SK-N-SH (cell line): ENCODE data around the gene AP1AR. TPM values are rescaled to one million over a fixed set of nuclear protein-coding genes. Genes with fewer than 3 reads are reported as not detected.

Experiments
- CTCF ChIA-PET: fragments of 300-600, 350-600 bp; formaldehyde crosslinking; extraction: SDS; loops from one replicate; lab custom pipeline; 2021; lab: Yijun Ruan, JAX
- POLR2A ChIA-PET: fragments of 350-600 bp; sonication (Branson Sonifier 250); formaldehyde crosslinking; extraction: SDS; loops from one replicate; lab custom pipeline; 2020; ENCODE audit warnings: antibody characterized with exemption, inconsistent platforms; lab: Yijun Ruan, JAX
- DNase-seq: peaks from one replicate; pipeline ENCODE4 v3.0.0; 2012
- H2AFZ ChIP-seq: fragments of 200-600 bp; sonication (generic); 2 replicates; pipeline ENCODE4 v1.8.1; 2016; ENCODE audit warnings: antibody characterized with exemption, mild to moderate bottlenecking, low read depth
- H3F3A ChIP-seq: fragments of 200-600 bp; sonication (generic); replicated peaks from 2 replicates; pipeline ENCODE3; 2016; ENCODE audit warnings: antibody characterized with exemption, mild to moderate bottlenecking; ENCODE audit not compliant: insufficient read depth
- H3K27ac ChIP-seq, 2 experiments: fragments of 200-500 bp in 1 of 2; fragments of 200-600 bp in 1 of 2; sonication (Bioruptor generic) in 1 of 2; sonication (generic), shearing (Covaris generic) in 1 of 2; 2 replicates each; pipeline versions ENCODE4 v1.5.1 to v1.6.1; 2014 to 2016; ENCODE audit warnings: low read depth in 2 of 2, inconsistent platforms in 1 of 2, low read length in 1 of 2, mild to moderate bottlenecking in 1 of 2, mixed read lengths in 1 of 2
- H3K27me3 ChIP-seq: fragments of 200-600 bp; sonication (generic), shearing (Covaris generic); 2 replicates; pipeline ENCODE4 v1.6.1; 2016; ENCODE audit warnings: mixed run types; ENCODE audit not compliant: insufficient read depth
- H3K36me3 ChIP-seq, 2 experiments: fragments of 200-500 bp in 1 of 2; fragments of 200-600 bp in 1 of 2; sonication (Bioruptor generic) in 1 of 2; sonication (generic) in 1 of 2; replicated peaks in 1 of 2; 2 replicates each; pipeline versions ENCODE3 to v1.5.1; 2014 to 2016; ENCODE audit warnings: low read length in 1 of 2, mild to moderate bottlenecking in 1 of 2; ENCODE audit not compliant: insufficient read depth in 2 of 2, control insufficient read depth in 1 of 2
- H3K4me1 ChIP-seq, 2 experiments: fragments of 200-500 bp in 1 of 2; fragments of 200-600 bp in 1 of 2; sonication (Bioruptor generic) in 1 of 2; sonication (generic), shearing (Covaris generic) in 1 of 2; 2 replicates each; pipeline versions ENCODE4 v1.5.1 to v1.6.1; 2014 to 2016; ENCODE audit warnings: low read depth in 1 of 2, low read length in 1 of 2, mixed run types in 1 of 2; ENCODE audit not compliant: insufficient read depth in 2 of 2, control insufficient read depth in 1 of 2
- H3K4me2 ChIP-seq: fragments of 200-600 bp; sonication (generic), shearing (Covaris generic); 2 replicates; pipeline ENCODE4 v1.6.1; 2017; ENCODE audit warnings: mixed run types
- H3K4me3 ChIP-seq, 2 experiments: fragments of 200-500 bp in 1 of 2; fragments of 200-600 bp in 1 of 2; sonication (Bioruptor generic) in 1 of 2; sonication (generic), shearing (Covaris generic) in 1 of 2; 2 replicates each; pipeline versions ENCODE4 v1.5.1 to v1.8.1; 2014 to 2016; ENCODE audit warnings: low read depth in 2 of 2, inconsistent platforms in 1 of 2, low read length in 1 of 2, mild to moderate bottlenecking in 1 of 2, mixed read lengths in 1 of 2, moderate library complexity in 1 of 2
- H3K79me2 ChIP-seq: fragments of 200-600 bp; sonication (generic); 2 replicates; pipeline ENCODE4 v1.8.1; 2017; ENCODE audit warnings: mild to moderate bottlenecking; ENCODE audit not compliant: insufficient read depth
- H3K9ac ChIP-seq: fragments of 200-600 bp; sonication (generic); 2 replicates; pipeline ENCODE4 v1.6.1; 2017; ENCODE audit warnings: mixed run types
- H3K9me2 ChIP-seq: fragments of 200-600 bp; sonication (generic); 2 replicates; pipeline ENCODE4 v1.6.1; 2017; ENCODE audit warnings: mixed run types
- H3K9me3 ChIP-seq: fragments of 200-600 bp; sonication (generic); 2 replicates; pipeline ENCODE4 v1.6.1; 2017; ENCODE audit warnings: mixed run types, mild to moderate bottlenecking, moderate library complexity
- H4K20me1 ChIP-seq: fragments of 200-600 bp; sonication (generic); 2 replicates; pipeline ENCODE4 v1.6.1; 2017; ENCODE audit warnings: mild to moderate bottlenecking, mixed run types; ENCODE audit not compliant: insufficient read depth
- CHD2 ChIP-seq: fragments of 150-350 bp; IDR thresholded peaks from 2 replicates; pipeline ENCODE4 v1.6.1; 2018; ENCODE audit warnings: low read length; ENCODE audit not compliant: partially characterized antibody
- ELF1 ChIP-seq: IDR thresholded peaks from 2 replicates; pipeline ENCODE4 v1.4.0; 2012
- EP300 ChIP-seq, 2 experiments: IDR thresholded peaks; 2 replicates each; pipeline versions ENCODE4 v1.4.0 to v1.6.1; 2012; ENCODE audit warnings: borderline replicate concordance in 1 of 2, low read depth in 1 of 2, low read length in 1 of 2
- FOSL2 ChIP-seq: IDR thresholded peaks from 2 replicates; pipeline ENCODE4 v1.4.0; 2012; ENCODE audit warnings: low read depth, mild to moderate bottlenecking, moderate library complexity, borderline replicate concordance
- FOXM1 ChIP-seq: IDR thresholded peaks from 2 replicates; pipeline ENCODE4 v1.4.0; 2012; ENCODE audit warnings: low read depth, mild to moderate bottlenecking
- GATA2 ChIP-seq: sonication (generic); formaldehyde crosslinking; IDR thresholded peaks from 2 replicates; pipeline ENCODE4 v1.5.0; 2020; ENCODE audit warnings: mild to moderate bottlenecking, missing genetic modification reagents
- IRF3 ChIP-seq: fragments of 150-350 bp; IDR thresholded peaks from 2 replicates; pipeline ENCODE4 v1.6.1; 2016; ENCODE audit warnings: mild to moderate bottlenecking, low read depth, low read length
- JUND ChIP-seq: IDR thresholded peaks from 2 replicates; pipeline ENCODE4 v1.4.0; 2012
- MAX ChIP-seq: IDR thresholded peaks from 2 replicates; pipeline ENCODE4 v1.4.0; 2012; ENCODE audit warnings: low read depth
- MEF2A ChIP-seq: IDR thresholded peaks from 2 replicates; pipeline ENCODE4 v1.4.0; 2012; ENCODE audit warnings: low read depth, borderline replicate concordance
- NFIC ChIP-seq: IDR thresholded peaks from 2 replicates; pipeline ENCODE4 v1.4.0; 2012; ENCODE audit warnings: borderline replicate concordance
- PBX3 ChIP-seq: IDR thresholded peaks from 2 replicates; pipeline ENCODE4; 2012
- POLR2AphosphoS5 ChIP-seq: IDR thresholded peaks from 2 replicates; pipeline ENCODE4 v1.6.1; 2012; ENCODE audit warnings: low read depth, low read length
- RAD21 ChIP-seq: IDR thresholded peaks from 2 replicates; pipeline ENCODE4 v1.6.1; 2012; ENCODE audit warnings: mild to moderate bottlenecking, low read length
- RCOR1 ChIP-seq: fragments of 150-350 bp; IDR thresholded peaks from 2 replicates; pipeline ENCODE4 v1.6.1; 2017; ENCODE audit warnings: antibody characterized with exemption, low read length
- TCF12 ChIP-seq: IDR thresholded peaks from 2 replicates; pipeline ENCODE4 v1.4.0; 2012
- TEAD4 ChIP-seq: IDR thresholded peaks from 2 replicates; pipeline ENCODE4 v1.4.0; 2012; ENCODE audit warnings: mild to moderate bottlenecking, borderline replicate concordance; ENCODE audit not compliant: insufficient read depth
- ZBTB33 ChIP-seq: IDR thresholded peaks from 2 replicates; pipeline ENCODE4 v1.4.0; 2012; ENCODE audit warnings: low read depth, borderline replicate concordance
- WGBS: methylation state at CpG from one replicate; pipeline ENCODE4 v1.1.6; 2017; ENCODE audit warnings: low lambda C conversion rate; 5-methylcytosine and 5-hydroxymethylcytosine counted together
- polyA plus RNA-seq, 3 experiments: library from polyadenylated mRNA; depleted of rRNA; stranded (reverse); fragments of >200 nt; gene quantifications; 2 replicates each; pipeline ENCODE4 v1.2.3, GENCODE V29; 2012
- TF ChIP-seq, protein P1 (sequence below): IDR thresholded peaks from 2 replicates; pipeline ENCODE4 v1.4.0; 2012; ENCODE audit warnings: low read depth, borderline replicate concordance
- TF ChIP-seq, protein P2 (sequence below): fragments of 150-350 bp; IDR thresholded peaks from 2 replicates; pipeline ENCODE4 v1.6.1; 2017; ENCODE audit warnings: antibody characterized with exemption, low read length, low read depth, borderline replicate concordance
- TF ChIP-seq, protein P3 (sequence below): IDR thresholded peaks from 2 replicates; pipeline ENCODE4 v1.6.1; 2012; ENCODE audit warnings: mild to moderate bottlenecking, low read depth, low read length, moderate library complexity

AP1AR gene
- polyA plus RNA-seq, 1 of the 3 experiments (the other 2 are of a cell fraction) = 8.5 TPM

GRCh38 chr4:112213091-112213490 is 18.5 kb upstream of the AP1AR start (continued):
- TF ChIP-seq POLR2AphosphoS5 = no peak
- TF ChIP-seq PBX3 = no peak

GRCh38 chr4:112213856-112214255 is 17.7 kb upstream of the AP1AR start:
- Histone ChIP-seq H3F3A (no peaks in the 10 kb centered on the region), H3K36me3 (no peaks in the 10 kb centered on the region), H3K4me3 (no peak overlapping the region), H3K9me3 (no peaks in the 10 kb centered on the region), H4K20me1 (no peaks in the 10 kb centered on the region), H3K27ac (no peak overlapping the region), H2AFZ (no peak overlapping the region), H3K79me2 (no peaks in the 10 kb centered on the region), H3K4me2 (no peak overlapping the region), H3K27me3 (no peaks in the 10 kb centered on the region), H3K9ac (no peak overlapping the region), H3K4me1 (no peaks in the 10 kb centered on the region; a peak in 1 of 4 replicates), H3K9me2 (no peaks in the 10 kb centered on the region)
- TF ChIP-seq RCOR1 = no peak
- TF ChIP-seq, protein P1, sequence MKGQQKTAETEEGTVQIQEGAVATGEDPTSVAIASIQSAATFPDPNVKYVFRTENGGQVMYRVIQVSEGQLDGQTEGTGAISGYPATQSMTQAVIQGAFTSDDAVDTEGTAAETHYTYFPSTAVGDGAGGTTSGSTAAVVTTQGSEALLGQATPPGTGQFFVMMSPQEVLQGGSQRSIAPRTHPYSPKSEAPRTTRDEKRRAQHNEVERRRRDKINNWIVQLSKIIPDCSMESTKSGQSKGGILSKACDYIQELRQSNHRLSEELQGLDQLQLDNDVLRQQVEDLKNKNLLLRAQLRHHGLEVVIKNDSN = no peak
- no peak for TF ChIP-seq TEAD4
- no peak for TF ChIP-seq ELF1
- TF ChIP-seq RAD21 = no peak
- TF ChIP-seq JUND = no peak
- no peak for TF ChIP-seq IRF3
- TF ChIP-seq MAX = no peak
- TF ChIP-seq GATA2 = no peak
- no peak for TF ChIP-seq FOSL2
- TF ChIP-seq TCF12 = no peak
- no peak for TF ChIP-seq MEF2A
- TF ChIP-seq, protein P2, sequence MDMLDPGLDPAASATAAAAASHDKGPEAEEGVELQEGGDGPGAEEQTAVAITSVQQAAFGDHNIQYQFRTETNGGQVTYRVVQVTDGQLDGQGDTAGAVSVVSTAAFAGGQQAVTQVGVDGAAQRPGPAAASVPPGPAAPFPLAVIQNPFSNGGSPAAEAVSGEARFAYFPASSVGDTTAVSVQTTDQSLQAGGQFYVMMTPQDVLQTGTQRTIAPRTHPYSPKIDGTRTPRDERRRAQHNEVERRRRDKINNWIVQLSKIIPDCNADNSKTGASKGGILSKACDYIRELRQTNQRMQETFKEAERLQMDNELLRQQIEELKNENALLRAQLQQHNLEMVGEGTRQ = no peak
- no peak for TF ChIP-seq CHD2
- TF ChIP-seq NFIC = no peak
- no peak for TF ChIP-seq FOXM1
- TF ChIP-seq EP300 (IDR thresholded peaks at IDR 0.05; ENCODE audit: borderline replicate concordance in 1 of 2, low read depth in 1 of 2, low read length in 1 of 2) = no peak
- TF ChIP-seq ZBTB33 = no peak
- TF ChIP-seq, protein P3, sequence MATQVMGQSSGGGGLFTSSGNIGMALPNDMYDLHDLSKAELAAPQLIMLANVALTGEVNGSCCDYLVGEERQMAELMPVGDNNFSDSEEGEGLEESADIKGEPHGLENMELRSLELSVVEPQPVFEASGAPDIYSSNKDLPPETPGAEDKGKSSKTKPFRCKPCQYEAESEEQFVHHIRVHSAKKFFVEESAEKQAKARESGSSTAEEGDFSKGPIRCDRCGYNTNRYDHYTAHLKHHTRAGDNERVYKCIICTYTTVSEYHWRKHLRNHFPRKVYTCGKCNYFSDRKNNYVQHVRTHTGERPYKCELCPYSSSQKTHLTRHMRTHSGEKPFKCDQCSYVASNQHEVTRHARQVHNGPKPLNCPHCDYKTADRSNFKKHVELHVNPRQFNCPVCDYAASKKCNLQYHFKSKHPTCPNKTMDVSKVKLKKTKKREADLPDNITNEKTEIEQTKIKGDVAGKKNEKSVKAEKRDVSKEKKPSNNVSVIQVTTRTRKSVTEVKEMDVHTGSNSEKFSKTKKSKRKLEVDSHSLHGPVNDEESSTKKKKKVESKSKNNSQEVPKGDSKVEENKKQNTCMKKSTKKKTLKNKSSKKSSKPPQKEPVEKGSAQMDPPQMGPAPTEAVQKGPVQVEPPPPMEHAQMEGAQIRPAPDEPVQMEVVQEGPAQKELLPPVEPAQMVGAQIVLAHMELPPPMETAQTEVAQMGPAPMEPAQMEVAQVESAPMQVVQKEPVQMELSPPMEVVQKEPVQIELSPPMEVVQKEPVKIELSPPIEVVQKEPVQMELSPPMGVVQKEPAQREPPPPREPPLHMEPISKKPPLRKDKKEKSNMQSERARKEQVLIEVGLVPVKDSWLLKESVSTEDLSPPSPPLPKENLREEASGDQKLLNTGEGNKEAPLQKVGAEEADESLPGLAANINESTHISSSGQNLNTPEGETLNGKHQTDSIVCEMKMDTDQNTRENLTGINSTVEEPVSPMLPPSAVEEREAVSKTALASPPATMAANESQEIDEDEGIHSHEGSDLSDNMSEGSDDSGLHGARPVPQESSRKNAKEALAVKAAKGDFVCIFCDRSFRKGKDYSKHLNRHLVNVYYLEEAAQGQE = no peak
- no peak for DNase-seq
- CTCF ChIA-PET = interaction anchor here (0.7 to 2.1 kb wide), 15 partner anchors 10 to 551 kb away, joined by 3 to 24 read pairs (median 5); partner anchors contain the start of gene AP1AR
- POLR2A ChIA-PET = no interaction called here
- 96% methylated on average over 3 of the region's 3 CpGs for WGBS
